ENCODE results near the gene PLB1.

Gene PLB1

DNA sequence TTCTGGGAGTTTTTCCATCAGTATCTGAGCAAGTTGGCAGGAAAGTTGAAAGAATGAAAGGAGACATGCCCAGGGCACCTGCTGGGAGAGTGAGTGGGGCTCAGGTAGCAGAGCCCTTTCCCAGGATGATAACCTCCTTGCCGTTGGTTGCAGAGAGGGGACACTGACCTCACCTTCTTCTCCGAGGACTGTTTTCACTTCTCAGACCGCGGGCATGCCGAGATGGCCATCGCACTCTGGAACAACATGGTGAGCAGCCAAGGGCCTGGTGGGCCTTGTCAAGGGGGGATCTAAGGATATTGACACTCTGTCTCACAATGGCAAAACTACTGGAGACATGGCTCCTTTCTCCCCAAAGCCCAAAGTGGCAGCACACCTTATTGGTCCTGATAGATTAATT is 136.9 kb downstream of the PLB1 start:
- DNase-seq = no peak

DNA sequence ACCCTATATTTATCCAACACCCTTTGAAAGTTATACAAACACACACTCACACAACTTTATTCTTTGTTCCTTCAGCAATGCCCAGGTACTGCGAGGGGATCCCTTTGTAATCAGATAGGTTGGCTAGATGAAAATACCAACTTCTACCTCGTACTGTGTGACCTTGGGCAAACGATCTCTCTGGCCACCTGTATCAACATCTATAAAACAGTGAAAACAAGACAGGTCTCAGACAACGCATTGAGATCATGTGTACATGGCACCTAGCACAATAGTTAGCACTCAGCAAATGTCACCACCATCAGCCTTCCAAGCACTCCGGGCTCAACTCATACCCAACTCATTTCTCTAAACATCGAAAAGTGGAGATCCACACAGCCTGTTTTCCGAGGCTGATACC is 137.3 kb downstream of the PLB1 start:
- no peak for DNase-seq

DNA sequence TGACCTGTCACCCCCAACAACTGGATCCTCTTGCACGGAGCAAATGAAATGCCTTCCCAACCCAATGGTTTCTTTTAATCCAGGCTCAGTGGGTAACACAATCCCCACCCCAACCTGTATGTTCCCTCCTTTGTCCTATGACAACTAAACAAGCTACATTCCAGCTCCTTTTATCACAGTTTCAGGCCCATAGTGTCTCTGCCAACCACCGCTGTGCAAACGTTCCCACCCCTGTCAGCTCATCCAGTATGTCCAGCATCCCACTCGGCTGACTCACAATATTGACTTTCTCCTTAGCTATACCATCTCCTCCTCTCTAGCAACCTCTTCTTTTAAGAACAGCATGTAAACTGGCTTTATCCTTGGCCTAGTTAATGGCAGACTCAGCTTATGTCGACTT is 137.9 kb downstream of the PLB1 start:
- no peak for DNase-seq

- no peak for DNase-seq
Measured at GRCh38 chr2:28635191-28635611, 139.3 kb downstream of the PLB1 start.

GRCh38 chr2:28636491-28636890 is 140.6 kb downstream of the PLB1 start:
- DNase-seq = no peak

DNA sequence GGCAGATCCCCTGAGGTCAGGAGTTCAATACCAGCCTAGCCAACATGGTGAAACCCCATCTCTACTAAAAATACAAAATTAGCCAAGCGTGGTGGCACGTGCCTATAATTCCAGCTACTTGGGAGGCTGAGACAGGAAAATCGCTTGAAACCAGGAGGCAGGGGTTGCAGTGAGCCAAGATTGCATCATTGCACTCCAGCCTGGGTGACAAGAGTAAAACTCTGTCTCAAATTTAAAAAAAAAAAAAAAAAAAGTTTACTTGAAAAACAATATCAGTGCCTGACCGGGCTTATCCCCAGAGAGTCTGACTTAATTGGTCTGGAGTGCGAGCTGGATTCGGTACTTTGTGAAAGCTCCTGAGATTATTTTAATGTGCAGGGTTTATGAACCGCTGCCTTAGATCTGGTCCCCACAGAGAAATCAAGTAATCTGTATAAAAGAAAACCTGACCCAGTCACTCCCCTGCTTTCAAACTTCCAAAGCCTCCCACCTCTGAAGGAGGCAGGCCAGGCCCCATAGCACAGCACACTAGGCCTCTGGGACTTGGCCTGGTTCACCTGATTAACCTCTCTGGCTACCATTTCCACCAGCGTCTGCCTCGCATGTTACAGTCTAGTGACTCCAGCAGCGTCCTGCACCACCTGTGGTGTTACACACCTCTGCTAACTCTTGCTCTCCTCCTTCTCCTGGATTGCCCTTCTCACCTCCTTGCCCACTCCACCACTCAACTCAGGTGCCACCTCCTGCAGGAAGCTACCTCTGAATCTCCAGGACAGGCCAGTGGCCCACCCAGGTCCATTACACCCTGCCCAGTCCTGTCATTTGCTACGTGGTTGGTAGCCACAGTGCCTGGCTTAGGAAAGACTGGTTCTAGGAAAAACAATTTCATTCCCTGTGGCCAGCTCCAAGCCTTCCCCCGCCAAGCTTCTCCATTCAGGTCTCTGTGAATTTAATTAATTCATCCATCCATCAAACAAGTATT is 141.5 kb downstream of the PLB1 start:
- no peak for DNase-seq

- no peak for DNase-seq
Measured at GRCh38 chr2:28638102-28638501, 142.2 kb downstream of the PLB1 start.

GRCh38 chr2:28639092-28639691 is 143.3 kb downstream of the PLB1 start:
- DNase-seq = no peak

DNA sequence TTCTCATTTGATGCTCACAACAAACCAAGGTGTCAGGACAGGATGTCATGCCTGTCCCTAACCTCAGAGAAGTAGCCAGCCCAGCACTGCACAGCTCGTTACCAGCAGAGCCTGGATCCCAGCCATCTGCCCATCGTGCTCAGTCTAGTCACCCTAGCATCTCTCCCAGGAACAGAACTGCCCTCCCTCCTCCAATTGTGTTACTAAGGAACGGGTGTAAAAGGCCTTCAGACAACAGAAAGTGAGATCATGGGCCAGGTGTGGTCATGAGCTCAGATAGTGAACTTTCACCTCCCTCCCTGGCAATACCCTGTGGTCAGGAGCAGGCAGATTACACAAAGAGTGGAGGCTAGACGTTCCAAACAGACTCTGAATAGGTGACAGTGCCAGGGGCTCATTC is 144.0 kb downstream of the PLB1 start:
- no peak for DNase-seq

DNA sequence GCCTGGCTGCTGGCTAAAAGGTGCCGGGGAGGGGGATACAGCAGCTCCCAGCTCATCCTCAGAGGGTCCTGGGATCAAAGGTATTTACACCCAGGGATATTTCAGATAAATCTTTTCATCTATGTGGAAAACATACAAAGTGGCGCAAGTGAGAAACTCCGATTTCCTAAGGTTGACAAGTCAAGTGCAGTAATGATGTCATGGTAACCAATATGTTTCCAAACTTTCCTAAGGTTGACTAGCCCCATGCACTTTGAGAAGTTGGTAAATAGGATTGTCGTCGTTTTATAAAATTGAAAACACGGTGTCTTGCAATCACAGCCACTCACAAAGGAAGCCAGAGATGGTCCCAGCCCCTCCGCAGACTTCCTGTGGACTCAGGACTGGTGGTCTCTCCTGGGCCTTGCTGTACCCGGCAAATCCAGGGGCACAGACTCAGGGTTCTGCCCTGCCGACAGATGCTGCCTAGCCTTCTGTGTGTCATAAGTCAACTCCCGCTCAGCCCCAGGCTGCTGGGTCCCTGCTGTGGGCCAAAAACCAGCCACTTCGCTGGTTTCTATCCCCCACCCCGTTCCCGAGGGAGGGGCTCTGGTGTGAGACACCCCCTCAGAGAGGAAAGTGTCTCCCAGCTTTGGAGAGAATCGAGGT is 144.5 kb downstream of the PLB1 start:
- DNase-seq = no peak

DNA sequence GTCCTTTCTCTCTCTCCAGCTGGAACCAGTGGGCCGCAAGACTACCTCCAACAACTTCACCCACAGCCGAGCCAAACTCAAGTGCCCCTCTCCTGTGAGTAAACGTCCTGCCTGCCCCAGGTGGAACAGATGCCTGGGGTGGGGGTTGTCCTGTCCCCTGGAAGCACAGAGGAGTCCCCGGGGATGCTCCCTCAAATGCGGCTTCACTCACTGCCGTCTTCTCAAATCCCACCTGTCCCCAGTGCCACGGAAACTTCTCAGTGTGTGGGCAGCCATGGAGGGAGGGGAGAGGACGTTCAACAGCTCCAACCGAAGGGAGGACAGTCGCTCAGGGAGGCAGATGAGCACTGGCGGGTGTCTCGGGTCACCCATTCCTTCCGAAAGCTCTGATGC is 145.0 kb downstream of the PLB1 start:
- no peak for DNase-seq

DNA sequence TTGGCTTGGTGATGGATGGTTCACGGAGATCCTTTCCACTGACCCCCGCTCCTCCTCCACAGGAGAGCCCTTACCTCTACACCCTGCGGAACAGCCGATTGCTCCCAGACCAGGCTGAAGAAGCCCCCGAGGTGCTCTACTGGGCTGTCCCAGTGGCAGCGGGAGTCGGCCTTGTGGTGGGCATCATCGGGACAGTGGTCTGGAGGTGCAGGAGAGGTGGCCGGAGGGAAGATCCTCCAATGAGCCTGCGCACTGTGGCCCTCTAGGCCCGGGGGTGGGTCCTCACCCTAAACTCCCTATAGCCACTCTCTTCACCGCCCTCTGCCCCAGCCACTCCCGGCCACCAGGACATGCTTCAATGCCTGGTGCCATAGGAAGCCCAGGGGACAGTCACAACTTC is 146.9 kb downstream of the PLB1 start:
- no peak for DNase-seq

GRCh38 chr2:28643327-28643726 is 147.5 kb downstream of the PLB1 start:
- no peak for DNase-seq

- DNase-seq = no peak
Measured at GRCh38 chr2:28643911-28644334, 148.1 kb downstream of the PLB1 start.

DNA sequence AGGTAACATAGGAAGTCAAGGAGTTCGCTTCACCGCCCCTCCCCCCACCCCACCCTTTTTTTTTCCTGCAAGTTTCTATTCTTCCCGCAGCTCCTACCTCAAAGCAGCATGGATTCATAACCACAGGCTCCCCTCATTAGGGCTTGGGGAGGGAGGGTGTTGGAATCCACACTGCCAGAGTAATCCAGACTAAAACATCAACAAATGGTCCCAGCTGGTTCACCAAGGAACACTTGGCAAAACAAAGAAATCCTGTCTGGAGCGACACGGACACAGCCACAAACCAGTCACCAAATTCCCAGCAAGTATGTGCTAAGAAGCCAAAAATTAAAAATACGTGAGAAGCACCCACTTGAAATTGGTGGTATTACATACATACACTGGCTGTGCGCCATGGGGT is 148.9 kb downstream of the PLB1 start:
- no peak for DNase-seq

DNA sequence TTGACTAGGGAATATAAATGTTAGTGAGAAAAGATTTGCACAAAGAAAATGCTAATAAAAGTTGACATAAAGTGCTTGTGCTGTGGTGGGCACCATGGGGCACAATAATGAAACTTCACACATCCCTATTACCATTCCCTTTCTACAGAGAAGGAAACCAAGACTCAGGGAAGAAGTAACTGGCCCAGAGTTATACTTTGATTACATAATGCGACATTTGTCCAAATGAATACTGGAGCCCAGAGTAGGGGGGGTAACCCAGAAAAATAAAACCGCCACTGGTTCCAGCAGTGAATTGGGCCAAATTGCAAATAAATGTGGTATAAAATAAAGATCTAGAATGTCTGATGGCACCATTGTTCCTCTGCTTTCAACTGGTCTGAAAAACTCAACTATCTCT is 149.7 kb downstream of the PLB1 start:
- DNase-seq = no peak

- DNase-seq = no peak
Measured at GRCh38 chr2:28647682-28648081, 151.8 kb downstream of the PLB1 start.

GRCh38 chr2:28648147-28648546 is 152.3 kb downstream of the PLB1 start:
- DNase-seq = no peak

- DNase-seq = no peak
Measured at GRCh38 chr2:28648671-28649395, 153.0 kb downstream of the PLB1 start.

DNA sequence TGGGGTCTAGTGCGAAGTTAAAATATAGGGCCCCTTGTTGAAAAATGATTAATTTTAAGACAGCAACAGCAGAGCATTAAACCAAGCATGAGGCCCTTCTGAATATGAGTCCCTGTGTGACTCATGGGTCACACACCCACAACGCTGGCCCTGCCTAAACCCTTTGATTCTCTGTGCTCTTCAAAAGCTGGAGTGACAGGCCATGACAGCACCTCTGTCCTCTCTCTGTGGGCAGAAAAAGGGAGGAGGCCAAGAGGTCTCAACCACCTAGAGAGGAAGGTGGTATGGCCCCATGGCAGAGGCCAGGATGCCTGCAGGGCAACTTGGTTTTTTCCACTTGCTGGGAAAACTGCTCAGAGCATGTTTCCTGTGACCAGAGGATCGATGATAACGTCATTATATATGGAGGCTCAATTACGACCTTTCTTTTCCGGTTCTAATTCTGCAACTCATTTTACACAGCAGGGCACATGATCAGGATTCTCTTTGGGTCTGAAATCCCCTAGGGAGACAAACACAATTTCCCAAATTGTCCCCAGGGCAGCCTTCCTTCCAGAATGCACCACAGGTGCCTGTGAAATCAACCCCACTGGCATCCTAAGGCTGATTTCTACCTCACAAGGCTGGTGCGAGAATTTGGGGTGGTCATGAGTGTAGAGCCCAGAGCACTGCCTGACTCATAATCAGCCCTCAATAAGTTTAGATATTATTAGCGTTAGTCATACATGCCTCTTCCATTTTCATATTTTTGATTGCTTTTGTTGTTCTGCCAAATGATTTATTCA is 153.8 kb downstream of the PLB1 start:
- no peak for DNase-seq

- no peak for DNase-seq
Measured at GRCh38 chr2:28650266-28650584, 154.4 kb downstream of the PLB1 start.

DNA sequence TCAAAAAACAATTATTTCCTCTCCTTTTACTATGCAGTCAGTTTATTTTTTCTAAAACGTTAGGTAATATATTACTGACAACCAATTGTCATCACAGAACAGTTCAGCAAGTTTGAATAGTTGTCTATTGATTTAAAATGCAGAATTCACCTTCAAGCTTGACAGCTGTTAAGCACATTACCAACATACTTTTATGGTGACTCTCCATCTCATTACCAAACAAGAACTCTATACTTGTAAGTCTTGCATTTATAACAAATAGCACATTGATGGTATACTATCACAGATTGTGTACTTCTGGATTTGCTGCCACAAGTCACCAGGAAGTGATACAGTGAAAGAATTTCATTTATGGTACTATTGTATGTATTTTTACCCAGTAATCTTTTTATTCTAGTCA is 156.4 kb downstream of the PLB1 start:
- DNase-seq = no peak
